CD4-positive, alpha-beta T cell treated with Interleukin-17A for 1 hour (primary cell): ENCODE results near the gene NAXD.
"Not testable (repeated sequence)": the region's sequence is repeated elsewhere in the genome, so short reads cannot be mapped to it uniquely, and the experiment has no call there.

Source experiments
- DNase-seq: peaks from one replicate; pipeline ENCODE4 v3.0.0-alpha.2; 2020

Gene NAXD

GRCh38 chr13:110669036-110669435, 53.7 kb downstream of the NAXD start:
- no peak for DNase-seq

GRCh38 chr13:110669814-110670213, 54.5 kb downstream of the NAXD start:
- not testable (repeated sequence) for DNase-seq

DNA sequence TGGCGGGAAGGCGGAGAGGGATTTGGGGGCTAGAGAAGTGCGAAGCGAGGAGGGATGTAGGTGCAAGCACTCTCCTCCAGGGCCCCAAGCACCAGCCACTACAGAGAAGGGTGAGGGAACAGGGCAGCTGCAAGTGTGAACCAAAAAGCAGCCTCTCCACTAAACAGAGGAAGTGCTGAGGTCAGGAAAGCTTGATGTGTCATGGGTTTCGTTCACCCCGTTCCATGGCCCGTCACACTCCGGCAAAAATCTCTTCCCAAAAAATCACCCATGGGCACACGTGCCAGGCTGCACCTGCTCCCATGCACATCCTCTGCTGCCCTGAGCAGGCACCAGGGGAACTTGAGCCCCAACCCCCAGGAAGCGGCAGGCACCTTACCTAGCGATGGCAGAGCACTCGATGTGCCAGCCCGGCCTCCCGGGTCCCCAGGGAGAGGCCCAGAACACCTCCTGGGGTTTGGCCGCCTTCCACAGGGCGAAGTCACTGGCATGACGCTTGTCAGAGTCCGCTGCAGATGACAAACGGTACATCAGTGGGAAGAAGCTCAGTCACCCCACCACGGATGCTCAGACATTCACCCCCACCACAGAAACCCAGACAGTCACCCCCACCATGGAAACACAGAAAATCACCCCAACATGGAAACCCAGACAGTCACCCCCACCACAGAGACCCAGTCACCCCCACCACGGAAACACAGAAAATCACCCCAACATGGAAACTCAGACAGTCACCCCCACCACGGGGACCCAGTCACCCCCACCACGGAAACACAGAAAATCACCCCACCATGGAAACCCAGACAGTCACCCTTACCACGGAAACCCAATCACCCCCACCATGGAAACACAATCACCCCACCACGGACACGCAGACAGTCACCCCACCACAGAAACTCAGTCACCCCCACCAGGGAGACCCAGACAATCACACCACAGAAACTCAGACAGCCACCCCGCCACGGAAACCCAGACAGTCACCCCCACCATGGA, 61.5 kb downstream of the NAXD start:
- DNase-seq: peak; percentile 13

GRCh38 chr13:110677731-110678545, 62.6 kb downstream of the NAXD start:
- peak; percentile 12 for DNase-seq

- DNase-seq: peak; percentile 39
Measured at GRCh38 chr13:110680852-110681251, 65.5 kb downstream of the NAXD start.

DNA sequence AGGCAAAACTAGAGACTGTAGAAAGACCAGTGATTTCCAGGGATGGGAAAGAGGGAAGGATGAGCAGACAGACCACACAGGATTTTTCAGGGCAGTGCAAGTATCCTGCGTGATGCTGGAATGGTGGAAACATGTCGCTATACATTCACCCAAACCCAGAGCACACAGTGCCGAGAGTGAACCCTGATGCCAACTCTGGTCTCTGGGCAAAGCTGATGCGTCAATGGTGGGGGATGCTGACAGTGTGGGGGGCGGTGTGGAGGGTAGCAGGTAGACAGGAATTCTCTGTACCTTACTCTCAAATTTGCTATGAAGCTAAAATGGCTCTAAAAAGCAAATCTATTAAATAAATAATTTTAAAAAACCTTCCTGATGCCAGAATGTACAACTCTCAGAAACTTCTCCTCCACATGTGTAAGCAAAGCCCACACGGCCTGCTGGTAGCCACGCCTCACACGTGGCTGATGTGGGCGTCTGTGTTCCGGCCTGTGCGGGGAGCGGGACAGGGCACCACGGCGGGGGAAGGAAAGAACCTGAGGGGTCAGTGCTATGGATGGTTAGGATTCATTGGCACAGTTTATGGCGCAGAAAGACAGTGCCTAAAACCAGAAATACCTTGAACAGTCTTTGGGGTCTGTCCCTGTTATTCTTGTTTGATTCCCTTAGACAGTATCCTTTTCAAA, 66.7 kb downstream of the NAXD start:
- no peak for DNase-seq

DNA sequence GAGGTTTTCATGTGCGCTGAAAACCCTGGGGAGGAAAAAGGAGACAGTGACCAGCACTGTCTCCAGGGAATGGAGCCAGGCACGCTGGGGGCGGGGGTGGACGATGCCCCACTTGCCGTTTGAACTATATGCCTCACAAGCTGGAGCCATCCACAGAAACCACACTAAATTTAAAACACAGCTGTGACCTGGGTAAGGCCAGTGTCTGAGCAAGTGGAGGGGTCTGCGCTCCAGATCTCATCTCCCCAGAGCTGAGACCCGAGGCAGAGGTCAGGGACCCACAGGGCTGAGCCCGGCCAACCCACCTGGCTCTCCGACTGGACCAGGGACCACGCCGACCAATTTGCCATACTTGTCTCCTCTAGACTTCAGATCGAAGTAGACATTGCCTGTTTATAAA, 67.4 kb downstream of the NAXD start:
- DNase-seq: no peak

DNA sequence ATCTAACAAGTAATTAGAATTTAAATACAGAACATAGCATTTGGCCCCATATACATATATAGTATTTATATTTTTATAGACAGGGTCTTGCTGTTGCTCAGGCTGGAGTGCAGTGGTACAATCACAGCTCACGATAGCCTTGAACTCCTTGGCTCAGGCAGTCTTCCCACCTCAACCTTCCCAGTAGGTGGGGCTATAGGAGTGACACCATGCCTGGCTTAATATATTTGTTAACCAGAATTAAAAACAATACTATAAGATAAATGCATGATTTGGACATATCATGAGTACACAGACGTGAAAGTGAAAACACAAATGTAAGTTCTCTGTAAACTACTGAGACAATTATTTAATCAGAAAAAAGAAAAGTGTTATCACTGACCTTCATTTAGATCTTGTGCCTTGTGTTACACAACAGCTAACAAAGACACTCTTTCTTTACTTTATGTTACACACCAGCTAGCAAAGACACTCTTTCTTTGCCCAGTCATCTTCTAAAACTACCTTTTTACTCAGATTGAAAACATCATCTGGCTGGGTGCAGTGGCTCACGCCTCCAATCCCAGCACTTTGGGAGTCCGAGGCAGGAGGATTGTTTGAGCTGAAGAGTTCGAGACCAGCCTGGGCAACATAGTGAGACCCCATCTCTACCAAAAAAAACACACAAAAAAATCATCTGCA, 68.0 kb downstream of the NAXD start:
- DNase-seq: peak; percentile 45

- no peak for DNase-seq
Measured at GRCh38 chr13:110683921-110684320, 68.6 kb downstream of the NAXD start.

DNA sequence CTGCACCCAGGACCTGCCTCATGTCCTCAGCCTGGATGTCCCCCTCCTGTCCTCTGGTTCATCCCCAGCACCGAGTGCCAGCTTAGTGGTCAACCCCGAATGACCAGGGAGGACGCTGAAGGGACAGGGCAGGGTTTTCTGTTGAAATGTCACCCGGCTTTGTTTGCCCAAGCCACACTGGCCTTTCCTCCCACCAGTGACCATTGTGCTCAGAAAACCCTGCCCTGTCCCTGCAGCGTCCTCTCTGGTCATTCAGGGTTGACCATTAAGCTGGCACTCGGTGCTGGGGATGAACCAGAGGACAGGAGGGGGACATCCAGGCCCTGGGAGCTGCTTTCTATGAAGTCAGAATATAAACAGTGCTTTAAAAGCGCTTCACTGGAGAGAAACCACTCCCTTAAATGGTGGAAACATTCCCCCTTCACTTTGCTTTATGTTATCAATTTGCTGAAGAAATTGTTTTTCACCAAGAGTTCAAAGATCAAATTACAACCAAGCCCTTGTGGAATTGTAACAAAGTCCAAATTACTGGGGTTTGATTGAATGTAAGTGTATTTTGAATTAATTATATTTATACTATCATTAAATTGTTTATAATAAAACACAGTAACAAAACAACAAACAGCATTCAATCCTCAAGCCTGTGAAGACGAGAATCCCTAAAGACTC, 69.2 kb downstream of the NAXD start:
- no peak for DNase-seq

DNA sequence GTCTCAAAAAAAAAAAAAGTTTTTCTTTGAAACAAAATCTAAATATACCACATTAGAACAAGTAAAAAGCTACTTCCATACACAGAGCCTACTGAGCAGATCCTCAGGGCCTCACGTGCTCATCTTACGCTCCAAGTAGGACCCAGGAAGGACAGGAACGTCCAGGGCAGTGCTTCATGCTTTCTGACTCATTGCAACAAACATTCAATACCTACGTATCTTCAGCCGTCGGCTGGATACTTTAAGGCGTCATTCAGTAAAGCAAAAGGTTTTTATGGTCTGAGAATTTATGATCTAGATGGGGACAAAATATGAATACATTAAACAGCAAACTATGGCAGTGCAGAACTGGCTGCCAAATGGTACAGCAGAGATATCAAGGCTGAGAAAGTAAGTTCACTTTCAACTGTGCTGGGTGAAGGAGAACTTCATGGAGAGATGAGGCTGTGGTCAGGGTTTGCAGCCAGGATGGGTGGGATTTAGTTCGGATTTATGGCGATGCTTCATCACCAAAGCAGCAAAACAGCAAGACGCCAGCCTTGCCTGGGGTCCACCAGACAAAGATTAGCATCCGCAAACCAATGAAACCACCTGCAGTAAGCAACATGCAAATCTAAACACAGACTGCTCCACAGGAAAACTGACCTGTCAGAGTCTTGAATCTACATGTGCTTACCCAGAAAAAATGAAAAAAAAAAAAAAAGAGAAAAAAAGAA, 70.1 kb downstream of the NAXD start:
- DNase-seq: no peak

- DNase-seq: no peak
Measured at GRCh38 chr13:110687736-110688135, 72.4 kb downstream of the NAXD start.

GRCh38 chr13:110689041-110689440, 73.7 kb downstream of the NAXD start:
- no peak for DNase-seq
